Heart right ventricle (tissue), 16 donors: ENCODE results near the gene ZNF710. TPM values are rescaled to one million over a fixed set of nuclear protein-coding genes. Genes with fewer than 3 reads are reported as not detected.
A peak's percentile ranks its signal among the peaks of the same experiment; 100 is the strongest.

Source experiments
- ATAC-seq, 8 donors: fragments of 200-7000 bp; cut with Tn5 transposase; one replicate each; pipeline ENCODE4 v1.9.1; 2020; ENCODE audit warnings: mild to moderate bottlenecking in 8 of 8, moderate library complexity in 8 of 8, moderate number of reproducible peaks in 1 of 8
- DNase-seq, 2 donors: peaks; one replicate each; pipeline ENCODE4 v3.0.0-alpha.2; 2020
- H3K27ac ChIP-seq, 10 donors: fragments of 200-600 bp; sonication (generic) in 2 of 10; one replicate each; pipeline versions ENCODE4 v1.5.0 to v1.8.0; 2020 to 2022; ENCODE audit warnings: mild to moderate bottlenecking in 3 of 10
- H3K27me3 ChIP-seq, 7 donors: fragments of 200-600 bp; one replicate each; pipeline ENCODE4 v1.8.0; 2021 to 2022; ENCODE audit warnings: mild to moderate bottlenecking in 2 of 7
- H3K36me3 ChIP-seq, 9 donors: fragments of 200-600 bp; sonication (generic) in 1 of 9; one replicate each; pipeline versions ENCODE4 v1.5.0 to v1.8.0; 2020 to 2022; ENCODE audit warnings: mild to moderate bottlenecking in 2 of 9
- H3K4me1 ChIP-seq, 9 donors: fragments of 200-600 bp; sonication (generic) in 1 of 9; one replicate each; pipeline versions ENCODE4 v1.5.0 to v1.8.0; 2020 to 2022; ENCODE audit warnings: mild to moderate bottlenecking in 4 of 9
- H3K4me3 ChIP-seq, 10 donors: fragments of 200-600 bp; sonication (generic) in 2 of 10; one replicate each; pipeline versions ENCODE4 v1.5.0 to v1.8.0; 2020 to 2022; ENCODE audit warnings: mild to moderate bottlenecking in 7 of 10, moderate library complexity in 2 of 10
- H3K9me3 ChIP-seq, 11 donors: fragments of 200-600 bp in 10 of 11; sonication (generic) in 2 of 11; one replicate each; pipeline versions ENCODE4 v1.5.0 to v1.8.0; 2013 to 2022; ENCODE audit warnings: mild to moderate bottlenecking in 2 of 11, control low read depth in 1 of 11, moderate library complexity in 1 of 11
- WGBS, 2 donors: extraction: QIAGEN DNeasy Blood & Tissue Kit; methylation state at CpG; one replicate each; pipeline ENCODE4 v1.1.7; 2013; ENCODE audit warnings: inconsistent platforms in 1 of 2; 5-methylcytosine and 5-hydroxymethylcytosine counted together
- intact Hi-C, 10 donors: fragments of 100-400 bp; cut with DNase I; formaldehyde crosslinking; loops; one replicate each; pipeline versions ENCODE4 v1.11.1 to v1.14.2; 2022
- polyA plus RNA-seq, 2 donors: library from polyadenylated mRNA; stranded (reverse); fragments of 200-250 nt; gene quantifications; one replicate each; pipeline ENCODE4 v1.2.3, GENCODE V29; 2013
- total RNA-seq, 10 donors: library from RNA; stranded (reverse); fragmentation: NEBNext Ultra II Directional in 3 of 10; extraction: Animal tissue kit (Norgen Biotek cat#: 25700) in 3 of 10; gene quantifications; one replicate each; pipeline versions ENCODE4 v1.2.1 to v1.2.4, GENCODE V29; 2021 to 2023
- TF ChIP-seq, protein P1 (sequence below), 9 donors: fragments of 200-600 bp; sonication (generic) in 2 of 9; IDR thresholded peaks; one replicate each; pipeline versions ENCODE4 v1.5.0 to v1.8.0; 2021 to 2022; ENCODE audit warnings: antibody characterized with exemption in 9 of 9, mild to moderate bottlenecking in 5 of 9, moderate library complexity in 1 of 9
- donor health status: Arrhythmogenic right ventricular cardiomyopathy.
- donor health status: ischemic (EF 13 %, LVEDD 7.1; RV severe dilation, severe dysfunction).
- donor health status: healthy with polysubstance abuse.
- donor health status: DM: no; HTN: yes; CAD: no.
- donor health status: DM: no; HTN: no; CAD: no.
- donor health status: ischemic (EF 25% LVEDD 6.9; RV normal size, moderate dysfunction).
- donor health status: ischemic (EF 25% LVEDD 5.7; RV mildly dilated, moderate dysfunction).
- donor health status: healthy.
- donor health status: DM: yes; HTN: yes; CAD: no.
- donor health status: Ischemic cardiomyopathy.
- donor health status: ischemic (EF 35%, LVEDD 5.7; RV mildly dilated, moderate dysfunction).
- donor health status: nonischemic (EF 11% LVEDD 7.7; RV severe dilation, severe dysfunction).
- donor health status: DM: yes; HTN: yes; CAD: no.
- donor health status: PGD.
- donor health status: ischemic (EF 29% LVEDD 5.4; RV normal size, mild dysfunction).
- donor health status: nonischemic (EF 23%, LVEDD 6.1; RV moderate dilation, normal function).

Gene ZNF710
- total and polyA plus RNA-seq, 12 donors, result 2.8 to 19.8 (median 3.9) TPM

GRCh38 chr15:90085565-90085964 is 84.4 kb downstream of the ZNF710 start:
- no peak for ATAC-seq
- H3K27me3 ChIP-seq, result no peaks in the 10 kb centered on the region
- TF ChIP-seq, protein P1, sequence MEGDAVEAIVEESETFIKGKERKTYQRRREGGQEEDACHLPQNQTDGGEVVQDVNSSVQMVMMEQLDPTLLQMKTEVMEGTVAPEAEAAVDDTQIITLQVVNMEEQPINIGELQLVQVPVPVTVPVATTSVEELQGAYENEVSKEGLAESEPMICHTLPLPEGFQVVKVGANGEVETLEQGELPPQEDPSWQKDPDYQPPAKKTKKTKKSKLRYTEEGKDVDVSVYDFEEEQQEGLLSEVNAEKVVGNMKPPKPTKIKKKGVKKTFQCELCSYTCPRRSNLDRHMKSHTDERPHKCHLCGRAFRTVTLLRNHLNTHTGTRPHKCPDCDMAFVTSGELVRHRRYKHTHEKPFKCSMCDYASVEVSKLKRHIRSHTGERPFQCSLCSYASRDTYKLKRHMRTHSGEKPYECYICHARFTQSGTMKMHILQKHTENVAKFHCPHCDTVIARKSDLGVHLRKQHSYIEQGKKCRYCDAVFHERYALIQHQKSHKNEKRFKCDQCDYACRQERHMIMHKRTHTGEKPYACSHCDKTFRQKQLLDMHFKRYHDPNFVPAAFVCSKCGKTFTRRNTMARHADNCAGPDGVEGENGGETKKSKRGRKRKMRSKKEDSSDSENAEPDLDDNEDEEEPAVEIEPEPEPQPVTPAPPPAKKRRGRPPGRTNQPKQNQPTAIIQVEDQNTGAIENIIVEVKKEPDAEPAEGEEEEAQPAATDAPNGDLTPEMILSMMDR (IDR thresholded peaks at IDR 0.05), result no peak
- WGBS, 2 donors, result 92 to 95% methylated on average over 3 of the region's 3 CpGs
- intact Hi-C loops, result loop anchor here in 4 of 10 donors (10.0 kb wide), 2 partner anchors 321 to 331 kb away; partner anchors contain the start of gene MESP1 (in 3 of the 4)
- H3K9me3 ChIP-seq, result no peaks in the 10 kb centered on the region
- H3K4me1 ChIP-seq, result peaks cover 0 to 19% (median 0%) of the 10 kb centered on the region in 9 donors
- H3K36me3 ChIP-seq, result peaks cover 0 to 100% (median 60%) of the 10 kb centered on the region in 9 donors
- H3K4me3 ChIP-seq, result no peak overlapping the region
- DNase-seq, result no peak
- peak overlapping the region in 4 of 10 donors; percentile 15 to 47 (median 28) for H3K27ac ChIP-seq

GRCh38 chr15:90086868-90087268 is 85.7 kb downstream of the ZNF710 start:
- Histone ChIP-seq H3K4me3 (no peak overlapping the region), H3K27me3 (no peaks in the 10 kb centered on the region), H3K9me3 (no peaks in the 10 kb centered on the region), H3K27ac (no peak overlapping the region), H3K4me1 (peaks cover 0 to 19% (median 0%) of the 10 kb centered on the region in 9 donors), H3K36me3 (peaks cover 0 to 100% (median 60%) of the 10 kb centered on the region in 9 donors)
- WGBS, 2 donors, result 91% methylated on average over 7 of the region's 7 CpGs
- TF ChIP-seq, protein P1 (IDR thresholded peaks at IDR 0.05), result peak in 8 of 9 donors; percentile 29 to 76 (median 60)
- ATAC-seq, result peak in 1 of 8 donors; percentile 14
- intact Hi-C loops, result loop anchor here in 4 of 10 donors (10.0 kb wide), 2 partner anchors 322 to 332 kb away; partner anchors contain the start of gene MESP1 (in 3 of the 4)
- no peak for DNase-seq

DNA sequence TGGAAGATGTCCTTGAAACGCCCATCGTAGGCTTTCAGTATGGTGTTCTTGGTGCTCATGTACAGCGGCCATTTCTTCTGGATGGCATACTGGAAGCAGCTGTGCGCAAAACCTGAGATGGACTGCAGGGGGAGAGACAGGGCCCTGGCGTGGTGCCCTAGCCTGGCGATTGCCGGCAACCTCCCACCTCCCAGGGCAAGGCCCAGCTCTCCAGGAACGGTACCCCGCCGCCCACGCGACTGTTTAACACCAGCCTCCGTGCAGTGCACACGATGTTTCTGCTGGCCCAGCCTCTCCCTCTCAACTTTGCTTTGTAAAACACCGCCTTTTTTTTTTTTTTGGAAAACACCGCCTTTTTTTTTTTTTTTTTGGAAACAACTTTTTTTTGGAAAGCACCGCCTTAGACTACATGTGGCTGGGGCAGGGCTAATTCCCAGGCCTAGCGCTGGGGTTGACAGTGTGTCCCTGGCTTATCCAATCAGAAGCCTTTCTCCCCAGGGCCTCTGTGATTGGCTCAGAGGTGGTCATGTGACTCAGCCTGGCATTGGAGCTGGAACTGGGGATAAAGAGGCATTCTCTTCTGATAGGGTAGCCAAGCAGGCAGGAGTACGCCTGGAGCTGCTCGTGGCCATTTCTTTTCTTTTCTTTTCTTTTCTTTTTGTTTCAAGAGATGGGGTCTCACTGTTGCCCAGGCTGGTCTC is 86.5 kb downstream of the ZNF710 start:
- peaks cover 0 to 13% (median 0%) of the 10 kb centered on the region in 9 donors for H3K4me1 ChIP-seq
- H3K27me3 ChIP-seq, result no peaks in the 10 kb centered on the region
- H3K9me3 ChIP-seq, result no peaks in the 10 kb centered on the region
- ATAC-seq (peak in 1 of 8 donors; percentile 4), DNase-seq (no peak)
- 86% methylated on average over 20 of the region's 20 CpGs for WGBS, 2 donors
- no peak overlapping the region for H3K4me3 ChIP-seq
- H3K27ac ChIP-seq, result no peak overlapping the region
- H3K36me3 ChIP-seq, result peaks cover 0 to 94% (median 60%) of the 10 kb centered on the region in 9 donors
- intact Hi-C loops, result loop anchor here in 4 of 10 donors (10.0 kb wide), 2 partner anchors 323 to 333 kb away; partner anchors contain the start of gene MESP1 (in 3 of the 4)
- TF ChIP-seq, protein P1 (IDR thresholded peaks at IDR 0.05), result no peak

DNA sequence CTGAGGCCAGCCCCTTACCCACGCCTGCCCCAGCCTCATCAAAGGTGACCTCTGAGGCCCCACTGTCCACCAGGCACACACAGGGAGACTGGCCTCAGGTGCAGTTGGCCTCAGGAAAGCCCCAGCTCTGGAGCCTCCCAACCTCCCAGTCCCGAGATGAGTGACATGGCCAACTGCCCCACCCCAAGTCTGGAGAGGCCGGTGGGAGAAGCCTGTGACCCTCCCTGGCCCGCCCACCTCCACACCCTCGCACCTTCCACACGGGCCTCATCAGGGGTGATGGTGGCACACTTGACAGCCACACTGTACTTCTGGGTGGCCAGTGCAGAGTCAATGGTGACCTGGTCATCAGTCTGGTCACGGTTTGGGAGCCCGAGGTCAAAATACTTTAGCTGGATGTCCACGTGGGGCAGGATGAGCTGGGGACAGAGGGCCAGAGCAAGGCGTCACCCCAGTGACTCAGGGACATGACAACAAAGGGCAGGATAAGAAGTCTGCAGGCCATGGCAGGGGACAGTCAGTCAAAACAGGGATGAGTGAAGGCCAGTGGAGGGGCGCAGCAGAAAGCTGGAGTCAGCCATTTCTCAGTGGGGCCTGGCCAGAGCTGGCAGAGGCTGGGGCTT is 89.2 kb downstream of the ZNF710 start:
- TF ChIP-seq, protein P1 (IDR thresholded peaks at IDR 0.05), result no peak
- Histone ChIP-seq H3K27me3 (no peaks in the 10 kb centered on the region), H3K9me3 (no peaks in the 10 kb centered on the region), H3K27ac (peak overlapping the region in 1 of 10 donors; percentile 21), H3K4me3 (no peak overlapping the region), H3K36me3 (peaks cover 0 to 69% (median 37%) of the 10 kb centered on the region in 9 donors), H3K4me1 (peaks cover 3 to 25% (median 17%) of the 10 kb centered on the region in 9 donors)
- 84 to 87% methylated on average over 11 of the region's 11 CpGs for WGBS, 2 donors
- no peak for DNase-seq
- peak in 2 of 8 donors; percentile 1 to 12 for ATAC-seq
- intact Hi-C loops, result loop anchor here in 1 of 10 donors (10.0 kb wide), 1 partner anchor 134 kb away; no protein-coding TSS in a partner anchor
